Hepatocyte (in vitro differentiated cells): ENCODE measurements around the gene STATH. TPM values are rescaled to one million over a fixed set of nuclear protein-coding genes. Genes with fewer than 3 reads are reported as not detected.
"Not testable (repeated sequence)": the region's sequence is repeated elsewhere in the genome, so short reads cannot be mapped to it uniquely, and the experiment has no call there.

ENCODE experiments used
- DNase-seq: peaks from one replicate; pipeline ENCODE4 v3.0.0-alpha.2; 2016; ENCODE audit warnings: low spot score
- H2AFZ ChIP-seq: fragments of 200-600 bp; sonication (generic); 2 replicates; pipeline ENCODE4 v1.6.0; 2016; ENCODE audit warnings: antibody characterized with exemption, mild to moderate bottlenecking
- H3K27ac ChIP-seq: fragments of 200-600 bp; sonication (generic); 2 replicates; pipeline ENCODE4 v1.5.1; 2016; ENCODE audit warnings: mild to moderate bottlenecking
- H3K27me3 ChIP-seq: fragments of 200-600 bp; sonication (generic); 2 replicates; pipeline ENCODE4 v1.6.1; 2016
- H3K36me3 ChIP-seq: fragments of 200-600 bp; sonication (generic); replicated peaks from 2 replicates; pipeline ENCODE4 v1.5.1; 2016; ENCODE audit warnings: low read depth; ENCODE audit not compliant: insufficient read depth
- H3K4me1 ChIP-seq: fragments of 200-600 bp; sonication (generic); 2 replicates; pipeline ENCODE4 v1.5.1; 2016; ENCODE audit warnings: mild to moderate bottlenecking, moderate library complexity; ENCODE audit not compliant: insufficient read depth
- H3K4me2 ChIP-seq: fragments of 200-600 bp; sonication (generic); 2 replicates; pipeline ENCODE4 v1.6.0; 2016
- H3K4me3 ChIP-seq: fragments of 200-600 bp; sonication (generic); 2 replicates; pipeline ENCODE4 v1.5.1; 2016; ENCODE audit warnings: mild to moderate bottlenecking
- H3K79me2 ChIP-seq: fragments of 200-600 bp; sonication (generic); 2 replicates; pipeline ENCODE4 v1.6.0; 2017; ENCODE audit warnings: mild to moderate bottlenecking
- H3K9me2 ChIP-seq: fragments of 200-600 bp; sonication (generic); replicated peaks from 2 replicates; pipeline ENCODE4 v1.6.0; 2017; ENCODE audit warnings: mild to moderate bottlenecking; ENCODE audit not compliant: insufficient read depth
- H3K9me3 ChIP-seq: fragments of 200-600 bp; sonication (generic); 2 replicates; pipeline ENCODE4 v1.5.1; 2016; ENCODE audit warnings: low read depth, mild to moderate bottlenecking
- H4K20me1 ChIP-seq: fragments of 200-600 bp; sonication (generic); 2 replicates; pipeline ENCODE4 v1.6.0; 2016; ENCODE audit warnings: mild to moderate bottlenecking; ENCODE audit not compliant: insufficient read depth, poor library complexity, severe bottlenecking
- EZH2 ChIP-seq: fragments of 200-600 bp; sonication (generic); IDR thresholded peaks from 2 replicates; pipeline ENCODE4 v1.6.1; 2016; ENCODE audit warnings: antibody characterized with exemption, mild to moderate bottlenecking, borderline replicate concordance
- EZH2phosphoT487 ChIP-seq: fragments of 200-600 bp; sonication (generic); IDR thresholded peaks from one replicate; pipeline ENCODE4 v1.6.1; 2018; ENCODE audit warnings: antibody characterized with exemption, mild to moderate bottlenecking, low read depth, moderate library complexity; ENCODE audit not compliant: unreplicated experiment, severe bottlenecking
- WGBS: methylation state at CpG from one replicate; pipeline ENCODE4 v1.1.6; 2016; ENCODE audit warnings: low lambda C conversion rate; ENCODE audit errors: missing lambda C conversion rate; 5-methylcytosine and 5-hydroxymethylcytosine counted together
- polyA plus RNA-seq: library from polyadenylated mRNA; unstranded; fragments of >200 nt; fragmentation: Nextera tagmentation; extraction: Ambion mirVana; gene quantifications from 2 replicates; pipeline ENCODE4 v1.2.1, GENCODE V29; 2016
- total RNA-seq: library from RNA; depleted of rRNA; stranded (reverse); fragments of >200 nt; gene quantifications from 2 replicates; pipeline ENCODE4 v1.2.3, GENCODE V29; 2014
- TF ChIP-seq, protein P1 (sequence below): fragments of 200-600 bp; sonication (generic); IDR thresholded peaks from 2 replicates; pipeline ENCODE4 v1.5.1; 2016; ENCODE audit warnings: antibody characterized with exemption, mild to moderate bottlenecking; ENCODE audit not compliant: poor library complexity

The STATH gene
- total and polyA plus RNA-seq, 2 experiments from 2014 or later = not detected

DNA sequence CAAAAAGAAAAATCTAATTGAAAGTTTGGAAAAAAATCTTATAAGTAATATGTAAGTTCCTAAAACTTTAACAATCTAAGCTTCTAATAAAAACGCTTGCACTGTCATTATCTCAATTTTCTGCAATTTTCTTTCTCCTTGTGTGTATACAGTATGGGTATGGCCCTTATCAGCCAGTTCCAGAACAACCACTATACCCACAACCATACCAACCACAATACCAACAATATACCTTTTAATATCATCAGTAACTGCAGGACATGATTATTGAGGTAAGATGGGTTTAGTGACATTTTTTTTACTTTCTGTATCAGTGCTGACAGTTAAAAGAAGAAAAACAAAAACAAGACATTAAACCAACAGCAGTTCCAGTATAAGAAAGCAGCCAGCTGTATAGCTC lies 4.9 kb downstream of the STATH start:
- Histone ChIP-seq H3K4me3 (no peak overlapping the region), H3K36me3 (no peaks in the 10 kb centered on the region), H3K27ac (no peak overlapping the region), H4K20me1 (no peaks in the 10 kb centered on the region), H2AFZ (no peak overlapping the region), H3K4me1 (no peaks in the 10 kb centered on the region), H3K9me2 (no peaks in the 10 kb centered on the region), H3K27me3 (no peaks in the 10 kb centered on the region), H3K79me2 (no peaks in the 10 kb centered on the region), H3K4me2 (no peak overlapping the region), H3K9me3 (no peaks in the 10 kb centered on the region)
- no peak for TF ChIP-seq EZH2phosphoT487
- TF ChIP-seq EZH2 = no peak
- TF ChIP-seq, protein P1, sequence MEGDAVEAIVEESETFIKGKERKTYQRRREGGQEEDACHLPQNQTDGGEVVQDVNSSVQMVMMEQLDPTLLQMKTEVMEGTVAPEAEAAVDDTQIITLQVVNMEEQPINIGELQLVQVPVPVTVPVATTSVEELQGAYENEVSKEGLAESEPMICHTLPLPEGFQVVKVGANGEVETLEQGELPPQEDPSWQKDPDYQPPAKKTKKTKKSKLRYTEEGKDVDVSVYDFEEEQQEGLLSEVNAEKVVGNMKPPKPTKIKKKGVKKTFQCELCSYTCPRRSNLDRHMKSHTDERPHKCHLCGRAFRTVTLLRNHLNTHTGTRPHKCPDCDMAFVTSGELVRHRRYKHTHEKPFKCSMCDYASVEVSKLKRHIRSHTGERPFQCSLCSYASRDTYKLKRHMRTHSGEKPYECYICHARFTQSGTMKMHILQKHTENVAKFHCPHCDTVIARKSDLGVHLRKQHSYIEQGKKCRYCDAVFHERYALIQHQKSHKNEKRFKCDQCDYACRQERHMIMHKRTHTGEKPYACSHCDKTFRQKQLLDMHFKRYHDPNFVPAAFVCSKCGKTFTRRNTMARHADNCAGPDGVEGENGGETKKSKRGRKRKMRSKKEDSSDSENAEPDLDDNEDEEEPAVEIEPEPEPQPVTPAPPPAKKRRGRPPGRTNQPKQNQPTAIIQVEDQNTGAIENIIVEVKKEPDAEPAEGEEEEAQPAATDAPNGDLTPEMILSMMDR = no peak
- 69% methylated on average over 1 of the region's 1 CpG for WGBS
- no peak for DNase-seq

DNA sequence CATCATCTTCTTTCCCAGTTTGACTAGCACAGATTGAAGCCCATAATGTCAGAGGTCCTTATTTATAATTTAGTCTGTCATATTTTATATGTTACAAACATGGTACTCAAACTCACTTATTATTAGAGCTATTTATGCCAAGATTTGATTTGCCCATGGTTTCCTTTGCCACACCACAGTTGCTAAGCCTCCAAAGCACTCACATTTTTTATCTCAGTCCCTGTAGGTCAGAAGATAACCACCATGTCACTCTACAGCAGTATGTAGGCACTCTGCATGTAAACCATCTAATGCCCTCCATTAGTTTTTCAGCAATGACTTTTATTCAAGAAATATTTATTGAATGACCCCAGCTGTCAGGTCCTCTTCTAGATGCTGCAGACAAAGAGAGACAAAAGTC lies 6.7 kb downstream of the STATH start:
- H3K27me3 ChIP-seq = no peaks in the 10 kb centered on the region
- no peaks in the 10 kb centered on the region for H3K36me3 ChIP-seq
- no peak overlapping the region for H3K4me2 ChIP-seq
- no peak overlapping the region for H3K27ac ChIP-seq
- H3K79me2 ChIP-seq = no peaks in the 10 kb centered on the region
- H2AFZ ChIP-seq = no peak overlapping the region
- no peaks in the 10 kb centered on the region for H4K20me1 ChIP-seq
- H3K4me3 ChIP-seq = no peak overlapping the region
- TF ChIP-seq, protein P1 = no peak
- TF ChIP-seq EZH2 (no peak), EZH2phosphoT487 (no peak)
- H3K9me3 ChIP-seq = no peaks in the 10 kb centered on the region
- H3K4me1 ChIP-seq = no peaks in the 10 kb centered on the region
- DNase-seq = no peak
- no peaks in the 10 kb centered on the region for H3K9me2 ChIP-seq

DNA sequence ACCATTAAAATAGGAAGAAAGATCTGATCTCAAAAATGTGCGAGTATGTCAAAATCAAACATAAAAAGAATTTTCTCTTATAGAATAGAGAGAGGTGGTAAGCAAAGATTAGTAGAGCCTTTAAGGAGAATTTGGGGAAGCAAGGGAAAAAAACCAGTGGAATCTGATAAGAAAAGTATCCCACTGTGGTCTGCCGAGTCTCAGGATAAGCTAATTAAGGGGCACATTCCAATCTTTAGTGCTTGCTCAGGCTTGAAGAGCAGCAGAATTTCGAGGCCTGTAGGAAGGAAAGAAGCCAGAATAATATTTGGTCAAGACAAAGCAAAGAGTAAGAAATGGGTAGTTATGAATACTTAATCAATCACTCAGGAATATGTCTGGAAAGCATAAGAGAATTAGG lies 13.0 kb downstream of the STATH start:
- no peaks in the 10 kb centered on the region for H3K4me1 ChIP-seq
- TF ChIP-seq EZH2 (no peak), EZH2phosphoT487 (no peak)
- TF ChIP-seq, protein P1 = no peak
- no peaks in the 10 kb centered on the region for H4K20me1 ChIP-seq
- H2AFZ ChIP-seq = no peak overlapping the region
- H3K36me3 ChIP-seq = no peaks in the 10 kb centered on the region
- 43% methylated on average over 3 of the region's 3 CpGs for WGBS
- no peak for DNase-seq
- no peaks in the 10 kb centered on the region for H3K9me2 ChIP-seq
- H3K9me3 ChIP-seq = no peaks in the 10 kb centered on the region
- H3K27me3 ChIP-seq = no peaks in the 10 kb centered on the region
- H3K27ac ChIP-seq = no peak overlapping the region
- H3K4me3 ChIP-seq = no peak overlapping the region
- H3K4me2 ChIP-seq = no peak overlapping the region
- H3K79me2 ChIP-seq = no peaks in the 10 kb centered on the region

DNA sequence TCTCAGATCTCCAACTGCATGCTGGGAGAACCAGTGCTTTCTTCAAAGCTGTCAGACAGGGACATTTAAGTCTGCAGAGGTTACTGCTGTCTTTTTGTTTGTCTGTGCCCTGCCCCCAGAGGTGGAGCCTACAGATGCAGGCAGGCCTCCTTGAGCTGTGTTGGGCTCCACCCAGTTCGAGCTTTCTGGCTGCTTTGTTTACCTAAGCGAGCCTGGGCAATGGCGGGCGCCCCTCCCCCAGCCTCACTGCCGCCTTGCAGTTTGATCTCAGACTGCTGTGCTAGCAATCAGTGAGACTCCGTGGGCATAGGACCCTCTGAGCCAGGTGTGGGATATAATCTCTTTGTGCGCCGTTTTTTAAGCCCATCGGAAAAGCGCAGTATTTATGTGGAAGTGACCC lies 23.2 kb downstream of the STATH start:
- 62% methylated on average over 10 of the region's 10 CpGs for WGBS
- not testable (repeated sequence) for DNase-seq, H3K79me2 ChIP-seq, H4K20me1 ChIP-seq, H3K27ac ChIP-seq, H3K4me1 ChIP-seq, H3K9me3 ChIP-seq, H3K27me3 ChIP-seq, H3K4me2 ChIP-seq, H3K36me3 ChIP-seq, H3K4me3 ChIP-seq, H2AFZ ChIP-seq, H3K9me2 ChIP-seq
